Measurements from ENCODE around the gene AGAP1. TPM values are rescaled to one million over a fixed set of nuclear protein-coding genes. Genes with fewer than 3 reads are reported as not detected.

AGAP1 gene
- total and polyA plus RNA-seq, 10 donors: 1.1 to 26.6 (median 11.3) TPM

- Histone ChIP-seq H3K36me3 (no peaks in the 10 kb centered on the region), H3K27ac (no peak overlapping the region), H3K4me3 (no peak overlapping the region), H3K9me3 (no peaks in the 10 kb centered on the region), H3K27me3 (replicated peaks in 1 of 7) (no peaks in the 10 kb centered on the region), H3K4me1 (no peaks in the 10 kb centered on the region)
- 76 to 84% (median 81%) methylated on average over 9 of the region's 9 CpGs for WGBS, 5 donors
- TF ChIP-seq CTCF (IDR thresholded peaks at IDR 0.05 in 8 of 11, conservative IDR thresholded peaks at IDR 0.05 in 3 of 11) (no peak), POLR2A (IDR thresholded peaks at IDR 0.05) (no peak), POLR2AphosphoS5 (IDR thresholded peaks at IDR 0.05) (no peak)
- no peak for DNase-seq
- intact Hi-C loops (cut with DNase I; ENCODE audit: low total_unique reads): no loop called here
Measured at GRCh38 chr2:235649418-235649817, 155.6 kb downstream of the AGAP1 start.

DNA sequence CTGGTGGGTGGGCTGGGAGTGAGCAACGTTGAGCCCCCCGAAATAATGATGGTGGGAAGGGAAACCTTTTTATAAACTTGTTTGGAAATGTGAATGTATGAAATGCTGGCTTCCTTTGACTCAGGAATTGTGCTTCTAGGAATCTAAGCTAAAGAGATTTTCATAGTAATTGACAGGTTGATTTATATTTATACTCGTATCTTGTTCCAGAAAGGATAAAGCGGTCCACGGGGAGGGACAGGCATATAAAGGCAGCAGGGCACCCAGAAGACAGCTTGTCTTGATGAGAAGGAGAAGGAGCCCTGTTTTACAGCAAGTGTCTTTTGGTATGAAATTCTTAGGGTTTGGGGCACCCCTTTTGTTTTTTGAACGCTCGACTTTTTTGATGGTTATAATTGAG, 157.8 kb downstream of the AGAP1 start:
- Histone ChIP-seq H3K36me3 (no peaks in the 10 kb centered on the region), H3K4me3 (no peak overlapping the region), H3K9me3 (no peaks in the 10 kb centered on the region), H3K4me1 (no peaks in the 10 kb centered on the region), H3K27ac (peak overlapping the region in 1 of 8 donors; percentile 10), H3K27me3 (replicated peaks in 1 of 7) (peaks cover 0 to 4% (median 0%) of the 10 kb centered on the region in 7 donors)
- DNase-seq: no peak
- WGBS, 5 donors: 79 to 90% (median 84%) methylated on average over 7 of the region's 7 CpGs
- TF ChIP-seq POLR2AphosphoS5 (IDR thresholded peaks at IDR 0.05) (no peak), POLR2A (IDR thresholded peaks at IDR 0.05) (no peak), CTCF (IDR thresholded peaks at IDR 0.05 in 8 of 11, conservative IDR thresholded peaks at IDR 0.05 in 3 of 11) (no peak)
- intact Hi-C loops (cut with DNase I; ENCODE audit: low total_unique reads): no loop called here

GRCh38 chr2:235654103-235654813, 160.4 kb downstream of the AGAP1 start:
- Histone ChIP-seq H3K9me3 (no peaks in the 10 kb centered on the region), H3K4me3 (no peak overlapping the region), H3K36me3 (no peaks in the 10 kb centered on the region), H3K27me3 (replicated peaks in 1 of 7) (peaks cover 0 to 26% (median 0%) of the 10 kb centered on the region in 7 donors), H3K27ac (peak overlapping the region in 1 of 8 donors; percentile 16), H3K4me1 (peaks cover 0 to 23% (median 12%) of the 10 kb centered on the region in 6 donors)
- intact Hi-C loops (cut with DNase I; ENCODE audit: low total_unique reads): no loop called here
- no peak for DNase-seq
- 57 to 66% (median 60%) methylated on average over 9 of the region's 9 CpGs for WGBS, 5 donors
- no peak for TF ChIP-seq POLR2A (IDR thresholded peaks at IDR 0.05)
- TF ChIP-seq POLR2AphosphoS5 (IDR thresholded peaks at IDR 0.05): no peak
- TF ChIP-seq CTCF (IDR thresholded peaks at IDR 0.05 in 8 of 11, conservative IDR thresholded peaks at IDR 0.05 in 3 of 11): no peak

GRCh38 chr2:235658351-235659174, 164.7 kb downstream of the AGAP1 start:
- Histone ChIP-seq H3K4me3 (no peak overlapping the region), H3K4me1 (peaks cover 0 to 30% (median 12%) of the 10 kb centered on the region in 6 donors), H3K27ac (no peak overlapping the region), H3K36me3 (no peaks in the 10 kb centered on the region), H3K9me3 (no peaks in the 10 kb centered on the region), H3K27me3 (replicated peaks in 1 of 7) (peaks cover 0 to 66% (median 0%) of the 10 kb centered on the region in 7 donors)
- intact Hi-C loops (cut with DNase I; ENCODE audit: low total_unique reads): no loop called here
- 12 to 17% (median 13%) methylated on average over 20 of the region's 20 CpGs for WGBS, 5 donors
- no peak for DNase-seq
- TF ChIP-seq CTCF (IDR thresholded peaks at IDR 0.05 in 8 of 11, conservative IDR thresholded peaks at IDR 0.05 in 3 of 11) (no peak), POLR2A (IDR thresholded peaks at IDR 0.05) (no peak), POLR2AphosphoS5 (IDR thresholded peaks at IDR 0.05) (peak in 2 of 3 donors; percentile 29 to 55)

All from spleen (tissue), 11 donors.